Measurements from ENCODE around the gene SLC39A11.

- TF ChIP-seq CTCF (IDR thresholded peaks at IDR 0.05; ENCODE audit: insufficient read depth, low read length): no peak
- TF ChIP-seq POLR2AphosphoS5 (IDR thresholded peaks at IDR 0.05; ENCODE audit: low read depth): no peak
- TF ChIP-seq REST (IDR thresholded peaks at IDR 0.05; ENCODE audit: insufficient replicate concordance, low read depth): no peak
- TF ChIP-seq GABPA (IDR thresholded peaks at IDR 0.05; ENCODE audit: low read depth): no peak
Observed at GRCh38 chr17:72998343-72998742, 94.1 kb downstream of the SLC39A11 start.

Measured in HL-60 (cell line).